Stimulated activated CD4-positive, alpha-beta T cell treated with anti-CD3 and anti-CD28 coated beads, Interleukin-15, amount 100 ng/mL, for 1 hour (primary cell): ENCODE data around the gene CGB1.

ENCODE experiments used
- DNase-seq, 2 donors: peaks; one replicate each; pipeline ENCODE4 v3.0.0-alpha.2; 2020; ENCODE audit warnings: low read depth in 1 of 2, low spot score in 1 of 2

CGB1 gene

DNA sequence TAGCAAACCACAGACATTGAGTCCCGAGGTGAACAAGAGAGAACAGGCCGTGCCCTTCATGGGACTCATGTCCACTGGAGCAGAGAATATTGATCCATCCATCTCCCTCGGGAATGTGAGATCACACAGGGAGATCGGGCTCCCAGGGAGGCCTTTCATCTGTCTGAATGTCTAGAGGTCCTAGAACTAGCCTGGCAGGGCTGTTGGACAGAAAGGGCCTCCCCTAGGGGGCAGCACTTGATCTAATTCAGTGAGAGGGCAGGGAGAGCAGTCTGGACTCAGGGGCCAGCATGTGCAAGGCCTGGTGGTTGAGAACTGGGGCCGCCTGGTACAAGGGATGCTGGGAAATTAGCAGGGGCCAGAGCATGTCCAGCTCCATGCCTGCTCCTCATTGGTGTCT lies 38.7 kb downstream of the CGB1 start:
- DNase-seq, result peak in 1 of 2 donors; percentile 23

DNA sequence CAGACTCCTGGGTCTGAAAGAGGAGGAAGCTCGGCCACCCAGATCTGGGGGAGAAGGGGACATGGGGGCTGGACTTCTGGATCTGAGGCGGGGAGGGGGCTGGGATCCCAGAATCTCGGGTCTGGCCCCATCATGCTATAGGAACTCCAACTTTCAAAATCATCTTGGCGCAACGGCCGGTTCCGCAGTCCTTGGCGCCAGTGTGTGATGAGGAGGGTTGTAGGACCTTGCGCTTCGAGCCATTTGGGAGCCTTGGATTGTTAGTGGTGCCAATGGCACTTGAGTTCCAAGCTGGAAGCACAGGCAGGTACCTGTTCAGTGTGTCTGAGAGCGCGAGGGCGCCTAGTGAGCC lies 42.7 kb downstream of the CGB1 start:
- DNase-seq, result no peak

DNA sequence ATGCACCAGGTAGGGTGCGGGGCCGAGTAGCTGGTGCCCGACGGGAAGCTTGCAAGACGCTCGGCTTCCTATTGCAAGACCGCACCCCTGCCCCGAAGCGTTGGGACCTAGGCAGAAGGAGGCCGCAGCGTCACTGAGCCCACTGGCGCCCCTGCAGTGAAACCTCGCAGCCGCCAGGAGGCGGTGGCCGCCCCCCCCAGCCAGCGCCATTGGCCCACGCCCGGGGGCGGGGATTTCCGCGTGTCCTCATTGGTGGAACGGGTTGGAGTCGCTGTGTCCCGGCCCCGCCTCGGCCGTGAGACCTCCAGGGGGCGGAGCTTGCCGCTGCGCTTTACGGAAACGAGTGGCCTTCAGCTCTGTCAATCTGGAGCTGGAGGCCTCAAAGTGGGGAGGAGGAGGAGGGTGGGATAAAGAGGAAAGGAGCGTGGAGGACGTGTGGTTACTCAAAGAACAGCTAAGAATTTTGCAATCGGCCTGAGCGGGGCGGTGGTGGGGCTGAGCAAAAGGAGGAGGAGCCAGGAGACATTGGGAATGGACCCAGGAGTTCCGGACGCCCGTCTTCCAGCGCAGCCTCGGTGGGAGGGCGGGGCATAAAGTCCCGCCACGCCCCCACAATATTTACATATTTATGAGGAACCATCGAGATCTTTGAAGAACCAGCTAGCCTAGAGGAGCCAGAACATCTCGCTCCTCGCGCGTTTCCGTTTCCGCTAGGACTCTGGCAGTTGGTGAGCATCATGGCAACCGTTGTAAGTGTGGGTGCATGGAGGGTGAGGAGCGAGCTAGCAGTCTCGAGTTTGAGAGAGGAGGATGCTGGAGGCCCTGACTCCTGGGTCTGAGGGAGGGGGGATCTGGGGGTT lies 43.3 kb downstream of the CGB1 start, which contains the start of the genes GYS1 and RUVBL2:
Gene GYS1 (minus strand): TSS at position 135 of the 860 bp plus-strand sequence. CDS start 197 bp downstream, outside the sequence.
Gene RUVBL2 (plus strand): TSS at position 713 of the 860 bp plus-strand sequence. CDS start 25 bp downstream, at position 738.
- peak; percentile 99 for DNase-seq

DNA sequence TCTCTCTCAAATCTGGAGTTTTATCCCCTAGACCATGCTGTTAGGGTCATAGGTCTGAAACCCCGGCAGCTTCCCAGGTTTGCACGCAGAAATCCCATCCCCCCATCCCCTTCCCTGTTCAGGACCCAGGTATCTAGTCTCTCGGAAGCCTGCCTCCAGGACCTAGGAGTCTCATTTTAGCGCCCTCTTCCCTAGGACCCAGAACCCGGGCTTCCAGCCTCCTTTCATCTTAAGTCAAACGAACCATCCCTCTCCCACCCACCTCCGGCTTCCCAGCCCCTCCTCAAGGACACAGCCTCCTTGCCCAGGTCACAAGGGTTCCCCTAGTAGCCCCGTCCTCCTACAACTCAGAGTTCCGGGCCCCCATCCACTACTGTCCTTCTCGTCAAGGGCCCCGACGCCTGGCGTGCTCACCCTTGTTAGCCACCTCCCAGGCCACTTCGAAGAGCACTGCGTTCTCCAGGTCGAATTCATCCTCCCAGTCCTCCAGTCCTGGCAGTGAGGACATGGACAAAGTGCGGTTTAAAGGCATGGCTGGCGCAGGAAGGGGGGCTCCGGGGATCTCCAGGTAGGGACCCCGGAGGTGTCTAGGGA lies 44.0 kb downstream of the CGB1 start:
- no peak for DNase-seq

DNA sequence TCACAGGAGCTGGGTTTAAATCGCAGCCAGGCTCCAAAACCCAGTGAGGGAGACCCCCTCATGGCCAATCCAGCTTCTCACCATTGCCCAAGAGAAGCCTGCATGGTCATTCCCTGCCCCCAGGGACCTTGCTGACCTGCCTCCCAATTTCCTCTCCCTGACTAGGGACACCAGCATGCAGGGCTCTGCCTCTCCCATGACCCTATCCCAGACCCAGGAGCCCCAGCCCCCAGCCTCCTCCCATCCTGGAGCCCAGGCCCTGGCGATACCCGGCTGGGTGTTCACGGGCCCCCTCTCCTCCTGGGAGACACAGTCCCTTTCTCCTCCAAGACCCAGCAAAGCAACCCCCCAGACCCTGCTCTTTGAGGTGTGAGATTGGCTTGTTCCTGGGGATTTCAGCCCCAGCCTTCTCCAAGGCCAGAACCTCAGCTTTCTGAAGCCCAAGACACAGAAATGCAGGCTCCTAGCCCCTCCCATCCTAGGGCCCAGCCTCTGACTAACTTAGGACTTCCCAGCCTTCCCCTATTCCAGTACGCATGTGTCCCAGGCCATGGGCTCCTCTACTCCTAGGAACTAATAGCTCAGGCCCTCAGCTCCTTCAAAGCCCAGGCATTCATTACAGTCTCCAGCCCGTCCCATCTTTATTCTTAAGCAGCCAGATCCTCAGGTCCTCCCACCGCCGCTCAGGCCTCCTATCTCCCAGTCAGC lies 44.7 kb downstream of the CGB1 start:
- no peak for DNase-seq

DNA sequence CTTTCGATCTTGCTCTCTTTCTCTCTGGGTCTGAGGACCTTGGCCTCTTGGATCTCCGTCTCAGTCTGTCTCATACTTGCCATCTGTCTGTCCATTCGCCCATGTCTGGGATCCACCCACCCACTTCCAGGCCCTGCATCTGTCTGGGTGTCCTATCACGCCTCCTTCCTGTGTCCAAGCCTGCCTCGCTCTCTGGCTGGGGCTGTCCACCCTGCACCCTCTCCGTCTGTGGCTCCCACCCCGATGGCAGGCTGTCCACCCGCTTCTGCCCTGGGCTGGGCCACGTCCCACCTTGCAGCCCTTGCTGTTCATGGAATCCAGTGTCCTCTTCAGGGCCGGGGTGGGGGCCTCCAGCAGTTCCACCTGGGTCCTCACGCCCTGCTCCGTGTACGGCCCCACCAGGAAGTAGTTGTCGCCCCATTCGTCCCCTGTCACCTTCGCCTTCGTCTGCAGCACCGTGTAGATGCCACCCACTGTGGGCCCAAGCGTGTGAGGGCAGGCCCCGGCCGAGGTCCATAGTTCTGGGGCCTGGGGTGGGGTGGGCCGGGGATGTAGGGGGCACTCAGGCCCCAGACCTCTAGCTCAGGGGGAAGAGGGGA lies 45.6 kb downstream of the CGB1 start:
- no peak for DNase-seq

DNA sequence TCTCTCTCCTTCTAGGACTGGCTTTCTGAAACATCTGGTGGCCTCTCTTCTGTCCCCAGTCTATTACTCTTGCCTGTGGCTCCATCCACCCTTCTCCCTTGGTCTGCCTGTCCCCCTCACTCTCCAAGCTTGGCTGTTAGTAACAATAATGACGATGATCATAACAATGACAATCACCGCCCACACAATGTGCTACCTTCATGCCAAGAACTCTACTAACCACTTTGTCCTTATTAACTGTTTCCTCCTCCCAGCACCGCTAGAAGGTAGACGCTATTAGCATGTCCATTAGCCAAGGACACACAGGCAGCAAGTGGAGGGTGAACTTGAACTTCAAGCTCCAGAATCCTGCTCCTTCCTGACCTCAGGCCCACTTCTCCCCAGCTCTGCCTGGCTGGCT lies 46.3 kb downstream of the CGB1 start:
- DNase-seq, result no peak

DNA sequence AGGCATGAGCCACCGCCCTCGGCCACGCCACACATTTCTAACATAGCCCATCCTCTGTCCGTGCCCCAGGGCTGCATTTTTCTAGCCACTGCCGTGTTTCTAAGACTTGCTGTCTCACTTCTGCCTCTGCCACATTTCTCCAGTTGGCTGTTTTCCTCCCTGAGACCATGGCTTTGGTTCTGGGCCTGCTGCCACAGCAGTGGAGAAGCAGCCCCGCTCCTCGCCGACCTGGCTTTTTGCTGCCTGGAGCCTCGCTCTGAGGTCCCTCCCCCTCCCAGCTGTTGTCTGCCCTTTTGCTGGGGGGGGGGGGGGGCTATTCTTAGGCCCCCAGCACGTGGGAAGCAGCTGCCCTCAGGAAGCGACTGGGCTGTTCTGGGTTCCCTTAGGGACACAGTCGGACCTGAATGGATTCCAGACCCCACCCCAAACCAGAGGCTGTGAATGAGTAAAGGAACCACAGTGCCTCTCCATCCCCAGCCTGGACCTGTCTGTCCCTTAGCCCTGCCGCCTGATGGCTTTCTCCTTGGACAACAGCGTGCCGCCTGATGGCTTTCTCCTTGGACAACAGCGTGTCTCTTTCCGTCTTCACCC lies 46.9 kb downstream of the CGB1 start:
- DNase-seq, result no peak

DNA sequence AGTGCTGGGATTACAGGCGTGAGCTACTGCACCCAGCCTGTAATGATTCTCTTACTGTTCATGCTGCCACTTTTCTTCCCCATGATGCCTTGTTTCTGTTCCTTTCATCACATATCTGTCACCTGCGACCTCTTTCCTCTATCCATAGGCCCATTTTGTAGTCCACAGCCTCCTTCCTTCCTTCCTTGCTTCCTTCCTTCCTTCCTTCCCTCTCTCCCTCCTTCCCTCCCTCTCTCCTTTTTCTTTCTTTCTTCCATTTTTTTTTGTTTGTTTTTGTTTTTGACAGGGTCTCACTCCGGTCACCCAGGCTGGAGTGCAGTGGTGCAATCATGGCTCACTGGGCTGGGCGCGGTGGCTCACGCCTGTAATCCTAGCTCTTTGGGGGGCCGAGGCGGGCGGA lies 47.8 kb downstream of the CGB1 start:
- no peak for DNase-seq

DNA sequence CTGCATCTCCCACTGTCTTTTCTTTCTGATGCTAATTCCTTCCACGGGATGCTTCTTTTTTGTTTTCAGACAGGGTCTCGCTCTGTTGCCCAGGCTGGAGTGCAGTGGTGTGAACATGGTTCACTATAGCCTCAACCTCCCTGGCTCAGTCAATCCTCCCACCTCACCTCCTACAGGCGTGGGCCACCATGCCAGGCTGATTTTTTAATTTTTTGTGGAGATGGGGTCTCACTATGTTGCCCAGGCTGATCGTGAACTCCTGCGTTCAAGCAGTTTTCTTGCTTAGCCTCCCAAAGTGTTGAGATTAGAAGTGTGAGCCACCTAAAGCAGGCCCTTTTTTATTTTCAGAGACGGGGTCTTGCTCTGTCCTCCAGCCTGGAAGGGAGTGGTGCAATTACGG lies 48.4 kb downstream of the CGB1 start:
- no peak for DNase-seq

DNA sequence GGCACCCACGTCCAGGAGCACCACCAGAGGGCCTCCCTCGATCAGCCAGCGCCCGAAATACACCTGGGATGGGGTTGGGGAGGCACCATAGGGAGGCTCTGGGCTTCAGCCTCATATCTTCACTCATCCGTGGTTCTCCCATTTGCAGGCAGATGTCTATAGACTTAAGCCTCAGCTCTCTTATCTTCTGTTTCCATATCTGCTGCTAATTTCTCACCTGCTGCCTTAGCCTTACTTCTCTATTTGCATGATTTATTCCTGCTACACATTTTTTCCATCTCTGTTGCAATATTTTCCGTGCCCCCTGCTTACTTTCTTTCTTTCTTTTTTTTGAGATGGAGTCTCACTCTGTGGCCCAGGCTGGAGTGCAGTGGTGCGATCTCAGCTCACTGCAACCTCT lies 49.4 kb downstream of the CGB1 start:
- no peak for DNase-seq

DNA sequence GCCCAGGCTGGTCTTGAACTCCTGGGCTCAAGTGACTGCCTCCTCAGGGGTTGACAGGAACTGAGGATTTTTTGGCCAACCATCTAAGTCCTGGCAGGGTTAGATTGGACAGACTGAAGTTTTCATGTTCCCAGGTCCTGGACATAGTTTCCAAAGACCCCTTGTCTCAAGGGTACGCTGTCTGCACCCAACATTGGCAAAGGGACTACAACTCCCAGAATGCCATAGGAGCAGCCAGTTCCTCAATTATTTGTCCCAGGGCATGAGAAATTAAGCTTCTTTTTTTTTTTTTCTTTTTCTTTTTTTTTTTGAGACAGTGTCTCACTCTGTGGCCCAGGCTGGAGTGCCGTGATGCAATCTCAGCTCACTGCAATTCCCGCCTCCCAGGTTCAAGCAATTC lies 50.5 kb downstream of the CGB1 start:
- no peak for DNase-seq

DNA sequence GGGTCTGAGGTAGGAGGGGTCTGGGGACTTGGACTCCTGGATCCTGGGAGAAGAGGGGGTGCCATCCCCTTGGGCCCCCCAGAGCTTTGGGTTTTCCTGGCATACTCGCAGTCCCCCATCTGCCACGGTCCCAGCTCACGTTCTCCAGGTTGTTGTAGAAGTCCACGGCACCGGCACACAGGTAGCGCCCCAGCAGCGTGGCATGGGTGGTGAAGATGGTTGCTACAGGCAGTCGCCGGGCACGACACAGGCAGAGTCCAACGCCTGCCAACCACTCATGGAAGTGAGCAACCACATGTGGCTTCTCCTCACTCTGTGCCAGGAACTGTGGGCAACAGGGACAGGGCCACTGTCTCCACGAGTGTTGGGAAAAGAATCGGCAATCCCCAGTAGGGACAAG lies 51.0 kb downstream of the CGB1 start:
- DNase-seq, result no peak
